IMR-90 (cell line): Measurements from ENCODE around the gene TMEM163. TPM values are rescaled to one million over a fixed set of nuclear protein-coding genes. Genes with fewer than 3 reads are reported as not detected.

Experiments used
- ATAC-seq: fragments of 200-7000 bp; cut with Tn5 transposase; 2 replicates; pipeline ENCODE4 v1.9.1; 2020; ENCODE audit warnings: low read depth, mild to moderate bottlenecking, moderate library complexity
- BruUV-seq: library from RNA; stranded (reverse); fragments of 400-500 nt; replicated peaks from 2 replicates; lab custom pipeline; 2021; lab: Mats Ljungman, UMichigan
- CTCF ChIA-PET: fragments of 300-600 bp; formaldehyde crosslinking; extraction: SDS; loops from one replicate; lab custom pipeline; 2021; ENCODE audit warnings: antibody characterized with exemption; lab: Yijun Ruan, JAX
- POLR2A ChIA-PET: fragments of 300-600 bp; sonication (Branson Sonifier 250); formaldehyde crosslinking; loops from one replicate; lab custom pipeline; 2022; ENCODE audit warnings: antibody characterized with exemption; ENCODE audit not compliant: unreplicated experiment; lab: Charles Lee
- DNase-seq: peaks from one replicate; pipeline ENCODE4 v3.0.0; 2013
- H2AFZ ChIP-seq: replicated peaks from 2 replicates; pipeline ENCODE3; 2013; ENCODE audit warnings: low read length, mild to moderate bottlenecking; ENCODE audit not compliant: poor library complexity
- H2AK5ac ChIP-seq: 2 replicates; pipeline ENCODE4 v1.6.1; 2013; ENCODE audit warnings: low read depth, low read length, inconsistent platforms
- H2AK9ac ChIP-seq: replicated peaks from 2 replicates; pipeline ENCODE3; 2013; ENCODE audit warnings: mild to moderate bottlenecking, low read depth, low read length, moderate library complexity; ENCODE audit not compliant: poor library complexity
- H2BK120ac ChIP-seq: 2 replicates; pipeline ENCODE4 v1.6.1; 2013; ENCODE audit warnings: low read depth, low read length, inconsistent platforms
- H2BK15ac ChIP-seq: 3 replicates; pipeline ENCODE4 v1.6.1; 2013; ENCODE audit warnings: low read depth, low read length, inconsistent platforms
- H2BK20ac ChIP-seq: 2 replicates; pipeline ENCODE4 v1.6.1; 2013; ENCODE audit warnings: low read depth, mild to moderate bottlenecking, inconsistent platforms, low read length, moderate library complexity
- H2BK5ac ChIP-seq: 2 replicates; pipeline ENCODE4 v1.6.1; 2013; ENCODE audit warnings: mild to moderate bottlenecking, low read depth, low read length, inconsistent platforms; ENCODE audit not compliant: poor library complexity, severe bottlenecking
- H3K14ac ChIP-seq: replicated peaks from 2 replicates; pipeline ENCODE4 v1.6.1; 2013; ENCODE audit warnings: low read depth, low read length, inconsistent platforms
- H3K18ac ChIP-seq: 2 replicates; pipeline ENCODE4 v1.6.1; 2013; ENCODE audit warnings: low read depth, low read length, control low read depth
- H3K23ac ChIP-seq: 2 replicates; pipeline ENCODE4 v1.6.1; 2013; ENCODE audit warnings: low read depth, low read length, inconsistent platforms
- H3K27ac ChIP-seq: 2 replicates; pipeline ENCODE4 v1.5.1; 2013; ENCODE audit warnings: mild to moderate bottlenecking, control low read depth, low read length; ENCODE audit not compliant: insufficient read depth
- H3K27me3 ChIP-seq: 2 replicates; pipeline ENCODE4 v1.6.1; 2013; ENCODE audit warnings: low read length; ENCODE audit not compliant: control insufficient read depth, insufficient read depth
- H3K36me3 ChIP-seq: 2 replicates; pipeline ENCODE4 v1.6.1; 2013; ENCODE audit warnings: low read length, mixed read lengths; ENCODE audit not compliant: control insufficient read depth, insufficient read depth
- H3K4ac ChIP-seq: 2 replicates; pipeline ENCODE4 v1.6.1; 2013; ENCODE audit warnings: low read depth, low read length, inconsistent platforms
- H3K4me1 ChIP-seq: 2 replicates; pipeline ENCODE4 v1.6.1; 2013; ENCODE audit warnings: low read length, mixed read lengths; ENCODE audit not compliant: control insufficient read depth, insufficient read depth
- H3K4me2 ChIP-seq: 2 replicates; pipeline ENCODE4 v1.6.1; 2013; ENCODE audit warnings: low read depth, mild to moderate bottlenecking, control low read depth, low read length, moderate library complexity
- H3K4me3 ChIP-seq: 2 replicates; pipeline ENCODE4 v1.5.1; 2013; ENCODE audit warnings: low read depth, mild to moderate bottlenecking, control low read depth, low read length, moderate library complexity; ENCODE audit not compliant: insufficient read depth
- H3K56ac ChIP-seq: 2 replicates; pipeline ENCODE4 v1.6.1; 2013; ENCODE audit warnings: low read length, inconsistent platforms; ENCODE audit not compliant: insufficient read depth; ENCODE audit errors: extremely low read depth
- H3K79me1 ChIP-seq, 2 experiments: 2 replicates each; pipeline ENCODE4 v1.6.1; 2013; ENCODE audit warnings: low read length in 2 of 2, inconsistent platforms in 1 of 2, low read depth in 1 of 2
- H3K9ac ChIP-seq: 2 replicates; pipeline ENCODE4 v1.6.1; 2013; ENCODE audit warnings: low read depth, low read length, control low read depth
- H3K9me1 ChIP-seq: 2 replicates; pipeline ENCODE4 v1.6.1; 2013; ENCODE audit warnings: low read length, inconsistent platforms; ENCODE audit not compliant: insufficient read depth
- H3K9me3 ChIP-seq: 2 replicates; pipeline ENCODE4 v1.6.1; 2013; ENCODE audit warnings: low read length; ENCODE audit not compliant: control insufficient read depth, insufficient read depth
- H4K20me1 ChIP-seq: 2 replicates; pipeline ENCODE4 v1.6.1; 2013; ENCODE audit warnings: low read length, inconsistent platforms; ENCODE audit not compliant: insufficient read depth
- H4K5ac ChIP-seq: 2 replicates; pipeline ENCODE4 v1.6.1; 2013; ENCODE audit warnings: mild to moderate bottlenecking, low read depth, low read length, control low read depth
- H4K8ac ChIP-seq, 2 experiments: 2 replicates each; pipeline ENCODE4 v1.6.1; 2013; ENCODE audit warnings: low read depth in 2 of 2, low read length in 2 of 2, control low read depth in 1 of 2, inconsistent platforms in 1 of 2
- H4K91ac ChIP-seq: 2 replicates; pipeline ENCODE4 v1.6.1; 2013; ENCODE audit warnings: low read depth, low read length, inconsistent platforms; ENCODE audit not compliant: insufficient read depth
- CEBPB ChIP-seq: IDR thresholded peaks from 2 replicates; pipeline ENCODE4 v1.6.1; 2012; ENCODE audit warnings: low read depth, low read length, improper control_type of control experiment
- ELK1 ChIP-seq: fragments of 150-350 bp; IDR thresholded peaks from 2 replicates; pipeline ENCODE4 v1.6.1; 2016; ENCODE audit warnings: low read depth, mild to moderate bottlenecking, low read length, moderate library complexity, borderline replicate concordance
- FOS ChIP-seq: fragments of 150-350 bp; IDR thresholded peaks from 2 replicates; pipeline ENCODE4 v1.6.1; 2016; ENCODE audit warnings: low read depth, low read length
- NFE2L2 ChIP-seq: fragments of 150-350 bp; IDR thresholded peaks from 2 replicates; pipeline ENCODE4 v1.6.1; 2016; ENCODE audit warnings: low read depth, mild to moderate bottlenecking, low read length
- POLR2A ChIP-seq: IDR thresholded peaks from 2 replicates; pipeline ENCODE4 v1.6.1; 2012; ENCODE audit warnings: mild to moderate bottlenecking, low read depth, low read length
- RAD21 ChIP-seq: IDR thresholded peaks from 2 replicates; pipeline ENCODE4 v1.6.1; 2012; ENCODE audit warnings: low read length, improper control_type of control experiment
- RCOR1 ChIP-seq: IDR thresholded peaks from 2 replicates; pipeline ENCODE4 v1.6.1; 2012; ENCODE audit warnings: mild to moderate bottlenecking, low read length, improper control_type of control experiment; ENCODE audit not compliant: insufficient replicate concordance
- RFX5 ChIP-seq: IDR thresholded peaks from 2 replicates; pipeline ENCODE4 v1.8.0; 2012; ENCODE audit warnings: low read depth, mild to moderate bottlenecking, low read length, moderate library complexity
- WGBS, 2 experiments: methylation state at CpG; one replicate each; pipeline versions ENCODE4 v1.1.5 to v1.1.7; 2013; ENCODE audit warnings: missing lambda C conversion rate in 2 of 2; ENCODE audit not compliant: insufficient read length in 1 of 2; ENCODE audit errors: extremely low coverage in 2 of 2; 5-methylcytosine and 5-hydroxymethylcytosine counted together
- dilution Hi-C: fragments of 300-500 bp; cut with HindIII; formaldehyde crosslinking; loops from one replicate; pipeline ENCODE4 v1.14.3; 2018; ENCODE audit warnings: low sequenced_read_pairs; ENCODE audit not compliant: unreplicated experiment
- in situ Hi-C: fragments of 300-500 bp; cut with MboI; formaldehyde crosslinking; loops from 3 replicates; pipeline ENCODE4 v1.14.3; 2019; ENCODE audit warnings: low sequenced_read_pairs, inconsistent platforms, mixed read lengths
- intact Hi-C: fragments of 100-400 bp; cut with micrococcal nuclease; formaldehyde crosslinking; loops from 2 replicates; pipeline ENCODE4 v1.10.0; 2022
- polyA plus RNA-seq, 3 experiments: library from polyadenylated mRNA; depleted of rRNA; stranded (reverse); fragments of >200 nt; gene quantifications; 2 replicates each; pipeline ENCODE4 v1.2.3, GENCODE V29; 2012; ENCODE audit warnings: low replicate concordance in 1 of 3
- total RNA-seq: library from RNA; depleted of rRNA; stranded (reverse); fragments of >200 nt; gene quantifications from 2 replicates; pipeline ENCODE4 v1.2.3, GENCODE V29; 2012

The TMEM163 gene
- total and polyA plus RNA-seq, 2 of the 4 experiments (the other 2 are of a cell fraction) = not detected

- Histone ChIP-seq H4K8ac (no peak overlapping the region), H4K5ac (no peak overlapping the region), H3K56ac (no peak overlapping the region), H2AK5ac (no peak overlapping the region), H2BK15ac (no peak overlapping the region), H3K9me3 (no peaks in the 10 kb centered on the region), H2BK120ac (no peak overlapping the region), H2BK5ac (no peak overlapping the region), H4K20me1 (no peaks in the 10 kb centered on the region), H3K27me3 (peaks cover 4% of the 10 kb centered on the region; the same call in 1 of the 2 replicates), H4K91ac (no peak overlapping the region), H3K4me2 (no peak overlapping the region), H3K27ac (no peak overlapping the region), H3K4me3 (no peak overlapping the region), H3K79me1 (no peaks in the 10 kb centered on the region), H3K9ac (no peak overlapping the region), H2AFZ (no peak overlapping the region), H3K14ac (no peak overlapping the region), H3K4me1 (no peaks in the 10 kb centered on the region), H3K36me3 (no peaks in the 10 kb centered on the region), H3K9me1 (no peaks in the 10 kb centered on the region), H2AK9ac (no peak overlapping the region), H3K23ac (no peak overlapping the region), H3K18ac (no peak overlapping the region), H2BK20ac (no peak overlapping the region), H3K4ac (no peak overlapping the region)
- DNase-seq (no peak), ATAC-seq (no peak)
- BruUV-seq = no TSS peak
- ChIA-PET POLR2A (no interaction called here), CTCF (no interaction called here)
- in situ Hi-C loops (no loop called here), intact Hi-C loops (no loop called here), dilution Hi-C loops (no loop called here)
- WGBS, 2 experiments = 16% methylated on average over 2 of the region's 7 CpGs; no CpG with 5 or more reads in 1 of the 2 experiments
- TF ChIP-seq CEBPB = no peak
- no peak for TF ChIP-seq RFX5
- no peak for TF ChIP-seq RAD21
- no peak for TF ChIP-seq FOS
- no peak for TF ChIP-seq POLR2A
- TF ChIP-seq NFE2L2 = no peak
- TF ChIP-seq ELK1 = no peak
- no peak for TF ChIP-seq RCOR1
These were observed 52.9 kb downstream of the TMEM163 start for GRCh38 chr2:134665727-134666506.
